GM12872 (cell line): Measurements from ENCODE around the gene DCK.

Experiments
- TF ChIP-seq, protein P1 (sequence below): IDR thresholded peaks from 3 replicates; pipeline ENCODE4 v1.5.1; 2011; ENCODE audit warnings: low read depth, mild to moderate bottlenecking, low read length, moderate library complexity; ENCODE audit not compliant: insufficient read depth

The DCK gene

DNA sequence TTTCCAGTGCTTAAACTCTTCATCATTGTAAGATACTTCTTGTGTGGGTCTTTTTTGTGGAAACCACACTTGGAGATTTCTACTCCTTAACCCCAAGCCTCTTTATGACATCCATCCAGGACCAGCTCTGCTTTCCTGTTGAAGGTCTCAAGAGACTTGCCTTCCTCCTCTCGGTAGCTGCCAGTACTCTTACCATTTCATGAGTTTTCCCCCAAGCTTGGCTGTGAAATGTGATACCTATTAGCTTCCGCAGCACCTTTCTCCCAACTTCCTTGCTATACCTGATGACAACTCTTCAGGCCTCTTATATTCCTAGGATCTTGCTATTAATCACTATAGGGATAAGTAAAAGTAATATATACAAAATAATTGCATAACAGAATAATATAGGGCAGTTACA is 1.9 kb upstream of the DCK start:
- TF ChIP-seq, protein P1, sequence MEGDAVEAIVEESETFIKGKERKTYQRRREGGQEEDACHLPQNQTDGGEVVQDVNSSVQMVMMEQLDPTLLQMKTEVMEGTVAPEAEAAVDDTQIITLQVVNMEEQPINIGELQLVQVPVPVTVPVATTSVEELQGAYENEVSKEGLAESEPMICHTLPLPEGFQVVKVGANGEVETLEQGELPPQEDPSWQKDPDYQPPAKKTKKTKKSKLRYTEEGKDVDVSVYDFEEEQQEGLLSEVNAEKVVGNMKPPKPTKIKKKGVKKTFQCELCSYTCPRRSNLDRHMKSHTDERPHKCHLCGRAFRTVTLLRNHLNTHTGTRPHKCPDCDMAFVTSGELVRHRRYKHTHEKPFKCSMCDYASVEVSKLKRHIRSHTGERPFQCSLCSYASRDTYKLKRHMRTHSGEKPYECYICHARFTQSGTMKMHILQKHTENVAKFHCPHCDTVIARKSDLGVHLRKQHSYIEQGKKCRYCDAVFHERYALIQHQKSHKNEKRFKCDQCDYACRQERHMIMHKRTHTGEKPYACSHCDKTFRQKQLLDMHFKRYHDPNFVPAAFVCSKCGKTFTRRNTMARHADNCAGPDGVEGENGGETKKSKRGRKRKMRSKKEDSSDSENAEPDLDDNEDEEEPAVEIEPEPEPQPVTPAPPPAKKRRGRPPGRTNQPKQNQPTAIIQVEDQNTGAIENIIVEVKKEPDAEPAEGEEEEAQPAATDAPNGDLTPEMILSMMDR: no peak

DNA sequence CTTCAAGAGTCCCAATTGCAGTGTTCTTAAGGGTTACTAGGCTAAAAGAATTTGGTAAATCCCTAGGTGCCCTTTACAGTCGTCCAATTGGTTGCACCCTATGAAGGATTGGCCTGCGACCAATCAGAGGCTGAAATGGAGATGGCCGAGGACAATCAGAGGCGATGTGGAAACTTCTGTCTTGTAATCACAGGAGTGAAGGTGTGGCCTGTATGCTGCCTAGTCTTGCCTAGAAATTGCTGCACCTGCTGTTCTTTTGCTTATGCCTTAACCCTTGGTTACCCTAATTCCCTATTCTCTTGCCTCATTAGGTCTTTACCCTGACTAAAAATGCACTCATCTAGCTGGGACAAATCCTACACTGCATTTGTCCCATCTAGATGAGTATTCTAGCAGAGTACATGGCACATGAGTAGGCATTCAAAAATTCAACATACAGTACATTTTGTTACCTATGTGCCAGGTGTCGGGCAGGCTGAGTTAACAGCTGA is 1.0 kb upstream of the DCK start:
- TF ChIP-seq, protein P1: no peak

DNA sequence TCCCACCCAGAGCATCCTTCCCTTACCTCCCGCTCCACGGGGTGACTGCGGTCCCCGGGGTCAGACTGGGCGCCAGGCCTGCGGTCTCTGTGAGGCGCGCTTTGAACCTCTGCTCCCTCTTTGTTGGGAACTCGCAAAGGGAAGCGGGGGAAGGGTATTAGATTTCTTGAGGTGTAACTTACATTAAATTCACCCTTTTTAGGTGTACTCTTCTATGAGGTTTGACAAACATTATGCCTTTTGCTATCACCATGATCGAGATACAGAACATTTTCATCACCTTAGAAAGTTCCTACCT is 569 bp downstream of the DCK start:
- TF ChIP-seq, protein P1: no peak

DNA sequence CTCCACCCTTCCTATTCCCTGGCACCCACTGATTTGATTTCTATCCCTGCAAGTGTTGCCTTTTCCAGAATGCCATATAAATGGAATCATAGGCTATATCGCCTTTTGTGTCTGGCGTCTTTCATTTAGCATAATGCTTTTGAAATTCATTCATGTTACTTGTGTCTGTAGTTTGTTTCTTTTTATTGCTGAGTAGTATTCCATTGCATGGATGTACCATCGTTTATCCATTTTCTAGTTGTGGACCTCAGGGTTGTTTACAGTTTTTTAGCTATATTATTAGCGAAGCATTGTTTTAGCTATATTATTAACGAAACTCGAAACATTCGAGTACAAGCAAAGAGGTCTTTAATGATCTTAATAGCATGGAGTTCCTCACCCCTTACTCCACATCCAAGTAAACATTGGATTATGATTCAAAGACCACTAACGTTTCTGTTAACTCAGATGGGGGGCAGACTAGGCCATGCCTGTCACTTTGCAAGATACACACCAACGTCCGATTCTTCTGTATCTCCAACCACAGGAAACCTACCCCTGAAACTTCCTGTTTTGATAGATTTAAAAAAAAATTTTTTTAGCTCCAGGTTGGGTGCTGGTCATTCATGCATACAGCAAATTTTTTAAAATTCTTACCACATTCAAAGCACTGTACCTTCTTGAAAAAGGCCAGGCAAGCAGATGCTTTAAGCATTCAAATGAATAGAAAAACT is 1.1 kb downstream of the DCK start:
- TF ChIP-seq, protein P1: no peak

DNA sequence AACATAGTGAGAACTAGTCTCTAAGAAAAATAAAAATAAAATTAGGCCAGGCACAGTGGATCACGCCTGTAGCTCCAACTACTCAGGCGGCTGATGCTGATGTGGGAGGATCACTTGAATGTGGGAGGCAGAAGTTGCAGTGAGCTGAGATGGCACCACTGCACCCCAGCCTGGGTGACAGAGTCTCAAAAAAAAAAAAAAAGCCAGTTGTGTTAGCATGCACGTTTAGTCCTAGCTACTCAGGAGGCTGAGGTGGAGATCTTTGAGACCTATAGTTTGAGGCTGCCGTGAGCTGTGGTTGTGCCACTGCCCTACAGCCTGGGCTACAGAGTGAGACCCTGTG is 2.5 kb downstream of the DCK start:
- TF ChIP-seq, protein P1: no peak

DNA sequence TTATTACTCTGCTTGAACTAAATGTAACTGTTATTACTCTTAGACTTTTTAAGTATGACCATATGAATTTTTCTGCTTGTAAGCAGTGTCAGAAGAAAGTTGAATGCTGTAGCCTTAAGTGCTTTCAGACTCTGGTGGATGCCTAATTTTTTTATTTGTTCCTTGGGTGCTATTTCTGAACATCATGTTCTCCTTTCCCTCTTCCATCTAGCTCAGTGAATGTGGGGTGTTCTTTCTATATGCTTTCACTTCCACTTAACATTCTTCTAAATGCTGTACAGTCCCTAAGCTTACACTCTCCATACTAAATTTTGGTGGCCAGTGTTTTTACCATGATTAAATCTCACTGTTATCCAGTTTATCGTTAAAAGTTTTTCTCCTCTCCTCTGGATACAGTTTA is 3.6 kb downstream of the DCK start:
- TF ChIP-seq, protein P1: no peak

DNA sequence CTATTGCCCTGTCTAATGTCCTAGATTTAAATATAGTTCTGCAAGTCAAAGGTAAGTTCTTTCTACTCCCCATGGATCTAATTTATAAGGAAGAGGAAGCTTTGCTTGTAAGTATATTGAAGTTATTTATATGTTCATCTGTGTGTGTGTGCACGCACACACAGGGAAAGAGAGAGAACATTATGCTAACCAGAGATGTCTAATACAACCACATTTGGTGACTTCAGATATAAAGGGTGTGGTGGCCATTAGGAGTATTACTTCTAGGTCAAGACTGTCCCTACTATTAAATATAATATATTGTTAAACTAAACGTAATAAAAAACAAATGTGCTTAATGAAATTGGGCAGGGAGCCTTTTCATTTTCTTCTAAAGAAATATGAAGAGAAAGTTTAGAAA is 4.1 kb downstream of the DCK start:
- TF ChIP-seq, protein P1: no peak
